ENCODE data around the gene RGS7.
"Not testable (repeated sequence)": the region's sequence is repeated elsewhere in the genome, so short reads cannot be mapped to it uniquely, and the experiment has no call there.

Gene RGS7

GRCh38 chr1:241172486-241172885, 184.5 kb downstream of the RGS7 start:
- DNase-seq (ENCODE audit: low read depth): no peak
- TF ChIP-seq CTCF (IDR thresholded peaks at IDR 0.05; ENCODE audit: low read depth, low read length, missing control alignments): no peak

GRCh38 chr1:241171991-241172390, 185.0 kb downstream of the RGS7 start:
- DNase-seq (ENCODE audit: low read depth): no peak
- no peak overlapping the region for H3K4me3 ChIP-seq (ENCODE audit: low read depth, low read length)
- no peak for TF ChIP-seq CTCF (IDR thresholded peaks at IDR 0.05; ENCODE audit: low read depth, low read length, missing control alignments)

More at GRCh38 chr1:241172486-241172885, 184.5 kb downstream of the RGS7 start:
- no peak overlapping the region for H3K4me3 ChIP-seq (ENCODE audit: low read depth, low read length)

DNA sequence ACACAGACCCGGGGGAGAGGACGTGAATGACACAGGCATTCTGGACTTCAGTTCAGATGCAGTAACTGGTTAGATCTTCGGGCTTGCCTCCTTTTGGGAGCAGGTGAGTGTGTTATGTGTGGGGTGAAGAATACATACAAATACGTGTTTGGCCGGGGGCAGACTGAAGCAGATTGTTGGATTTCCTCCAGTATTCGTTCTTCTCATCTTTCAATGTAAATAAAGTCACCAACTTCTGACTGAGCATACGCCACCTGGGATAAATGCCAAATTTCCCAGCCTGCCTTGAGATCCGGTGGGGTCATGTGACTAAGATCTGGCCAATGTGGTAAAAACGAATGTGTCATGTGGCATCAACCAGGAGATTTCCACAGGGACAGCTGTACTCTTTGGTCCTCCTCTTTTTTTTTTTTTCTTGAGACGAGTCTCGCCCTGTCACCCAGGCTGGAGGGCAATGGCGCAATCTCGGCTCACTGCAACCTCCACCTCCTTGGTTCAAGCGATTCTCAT, 189.8 kb downstream of the RGS7 start:
- no peak overlapping the region for H3K4me3 ChIP-seq (ENCODE audit: low read depth, low read length)
- no peak for TF ChIP-seq CTCF (IDR thresholded peaks at IDR 0.05; ENCODE audit: low read depth, low read length, missing control alignments)
- no peak for DNase-seq (ENCODE audit: low read depth)

- TF ChIP-seq CTCF (IDR thresholded peaks at IDR 0.05; ENCODE audit: low read depth, low read length, missing control alignments): no peak
- H3K4me3 ChIP-seq (ENCODE audit: low read depth, low read length): no peak overlapping the region
- DNase-seq (ENCODE audit: low read depth): no peak
Measured at GRCh38 chr1:241166625-241167024, 190.4 kb downstream of the RGS7 start.

- not testable (repeated sequence) for H3K4me3 ChIP-seq (ENCODE audit: low read depth, low read length); DNase-seq (ENCODE audit: low read depth)
Measured at GRCh38 chr1:241165256-241165655, 191.7 kb downstream of the RGS7 start.

DNA sequence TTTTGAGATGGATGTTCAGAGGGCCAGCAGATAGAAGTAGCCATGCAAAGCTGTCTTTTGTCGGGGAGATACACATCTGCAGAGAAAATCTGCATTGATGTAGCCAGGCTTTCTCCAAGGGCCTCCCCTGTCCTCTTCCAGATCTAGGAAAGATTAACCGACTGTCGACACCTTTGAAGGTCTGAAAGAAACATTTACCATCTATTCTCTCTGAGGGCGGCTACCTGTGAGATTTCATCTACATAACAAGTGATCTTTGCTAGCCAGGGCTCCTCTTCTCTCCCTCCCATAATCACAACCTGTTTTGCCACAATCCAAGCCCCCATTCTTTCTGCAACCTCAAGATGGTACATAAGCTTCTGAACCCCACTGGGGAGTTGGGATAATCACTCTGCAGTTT, 193.6 kb downstream of the RGS7 start:
- H3K4me3 ChIP-seq (ENCODE audit: low read depth, low read length): no peak overlapping the region
- DNase-seq (ENCODE audit: low read depth): no peak
- no peak for TF ChIP-seq CTCF (IDR thresholded peaks at IDR 0.05; ENCODE audit: low read depth, low read length, missing control alignments)

GRCh38 chr1:241161188-241161689, 195.8 kb downstream of the RGS7 start:
- TF ChIP-seq CTCF (IDR thresholded peaks at IDR 0.05; ENCODE audit: low read depth, low read length, missing control alignments): no peak
- no peak for DNase-seq (ENCODE audit: low read depth)
- H3K4me3 ChIP-seq (ENCODE audit: low read depth, low read length): no peak overlapping the region
